Tibial nerve (tissue), 4 donors: ENCODE data around the gene LENG8.

Source experiments
- EP300 ChIP-seq, 2 donors: sonication (generic); formaldehyde crosslinking; IDR thresholded peaks; one replicate each; pipeline ENCODE4 v1.6.1; 2017; ENCODE audit warnings: antibody characterized with exemption in 2 of 2, mild to moderate bottlenecking in 1 of 2
- POLR2A ChIP-seq, 2 donors: fragments of 450-650 bp; IDR thresholded peaks; one replicate each; pipeline ENCODE4 v1.6.1; 2017; ENCODE audit warnings: antibody characterized with exemption in 2 of 2, mild to moderate bottlenecking in 2 of 2, moderate library complexity in 2 of 2
- TF ChIP-seq, protein P1 (sequence below), 5 experiments: fragments of 200-600 bp in 3 of 5; fragments of 450-650 bp in 2 of 5; sonication (generic) in 3 of 5; IDR thresholded peaks; one replicate each; pipeline ENCODE4 v1.5.1; 2016 to 2019; ENCODE audit warnings: antibody characterized with exemption in 5 of 5, mild to moderate bottlenecking in 3 of 5, moderate library complexity in 2 of 5

DNA sequence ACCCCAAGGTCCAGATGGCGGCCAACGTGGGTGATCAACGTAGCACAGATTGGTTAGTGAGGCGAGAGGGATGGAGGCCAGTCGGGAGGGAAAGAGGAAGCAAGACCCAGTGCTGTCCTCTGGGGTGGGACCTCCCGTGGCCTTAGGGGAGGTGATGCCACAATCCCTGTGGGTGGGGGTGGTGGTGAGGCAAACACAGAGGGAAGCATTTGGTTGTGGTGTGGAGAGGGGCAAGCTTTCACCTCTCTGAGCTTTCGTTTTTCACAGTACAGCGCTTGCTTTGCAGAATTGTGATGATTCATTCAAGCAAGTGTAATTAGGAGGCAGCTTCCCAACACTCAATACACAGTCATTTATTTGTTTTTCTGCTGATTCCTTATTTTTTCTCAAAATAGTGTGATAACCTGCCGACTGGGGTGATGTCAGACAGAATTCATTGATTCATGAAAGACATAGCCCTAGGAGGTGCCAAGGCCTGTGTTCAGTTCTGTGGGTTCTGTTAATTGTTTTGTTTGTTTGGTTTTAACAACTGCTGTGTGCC, 2.4 kb downstream of the LENG8 start:
- TF ChIP-seq, protein P1, sequence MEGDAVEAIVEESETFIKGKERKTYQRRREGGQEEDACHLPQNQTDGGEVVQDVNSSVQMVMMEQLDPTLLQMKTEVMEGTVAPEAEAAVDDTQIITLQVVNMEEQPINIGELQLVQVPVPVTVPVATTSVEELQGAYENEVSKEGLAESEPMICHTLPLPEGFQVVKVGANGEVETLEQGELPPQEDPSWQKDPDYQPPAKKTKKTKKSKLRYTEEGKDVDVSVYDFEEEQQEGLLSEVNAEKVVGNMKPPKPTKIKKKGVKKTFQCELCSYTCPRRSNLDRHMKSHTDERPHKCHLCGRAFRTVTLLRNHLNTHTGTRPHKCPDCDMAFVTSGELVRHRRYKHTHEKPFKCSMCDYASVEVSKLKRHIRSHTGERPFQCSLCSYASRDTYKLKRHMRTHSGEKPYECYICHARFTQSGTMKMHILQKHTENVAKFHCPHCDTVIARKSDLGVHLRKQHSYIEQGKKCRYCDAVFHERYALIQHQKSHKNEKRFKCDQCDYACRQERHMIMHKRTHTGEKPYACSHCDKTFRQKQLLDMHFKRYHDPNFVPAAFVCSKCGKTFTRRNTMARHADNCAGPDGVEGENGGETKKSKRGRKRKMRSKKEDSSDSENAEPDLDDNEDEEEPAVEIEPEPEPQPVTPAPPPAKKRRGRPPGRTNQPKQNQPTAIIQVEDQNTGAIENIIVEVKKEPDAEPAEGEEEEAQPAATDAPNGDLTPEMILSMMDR (IDR thresholded peaks at IDR 0.05): no peak
- TF ChIP-seq POLR2A (IDR thresholded peaks at IDR 0.05) (no peak), EP300 (IDR thresholded peaks at IDR 0.05) (no peak)
